HG03520 (cell line): ENCODE measurements around the gene SSMEM1.
"Not testable (repeated sequence)": the region's sequence is repeated elsewhere in the genome, so short reads cannot be mapped to it uniquely, and the experiment has no call there.

ENCODE experiments used
- ATAC-seq: cut with Tn5 transposase; IDR thresholded peaks from one replicate; pipeline ENCODE4 v1.9.1; 2021; ENCODE audit warnings: mild to moderate bottlenecking, moderate library complexity; ENCODE audit not compliant: unreplicated experiment

The SSMEM1 gene

GRCh38 chr7:130210181-130210935 is 2.7 kb downstream of the SSMEM1 start:
- ATAC-seq, result no peak

GRCh38 chr7:130213828-130214227 is 6.2 kb downstream of the SSMEM1 start:
- no peak for ATAC-seq

DNA sequence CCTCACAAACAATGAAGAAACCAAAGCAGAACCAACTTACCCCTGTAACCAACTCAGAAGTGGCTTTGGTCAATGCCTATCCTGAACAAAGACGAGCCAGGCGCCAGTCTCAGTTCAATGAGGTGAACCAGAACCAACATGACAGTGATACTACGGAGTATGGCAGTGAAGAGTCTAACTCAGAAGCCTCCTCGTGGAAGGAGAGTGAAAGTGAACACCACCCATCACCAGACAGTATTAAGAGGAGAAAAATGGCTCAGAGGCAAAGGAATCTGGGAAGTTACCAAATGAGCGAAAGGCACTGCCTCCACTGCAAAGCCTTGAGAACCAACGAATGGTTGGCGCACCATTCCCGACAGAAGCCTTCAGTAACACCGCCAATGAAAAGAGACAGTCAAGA is 8.4 kb downstream of the SSMEM1 start:
- no peak for ATAC-seq

- no peak for ATAC-seq
Observed at GRCh38 chr7:130216750-130217149, 9.1 kb downstream of the SSMEM1 start.

- no peak for ATAC-seq
Observed at GRCh38 chr7:130218806-130219620, 11.4 kb downstream of the SSMEM1 start.

DNA sequence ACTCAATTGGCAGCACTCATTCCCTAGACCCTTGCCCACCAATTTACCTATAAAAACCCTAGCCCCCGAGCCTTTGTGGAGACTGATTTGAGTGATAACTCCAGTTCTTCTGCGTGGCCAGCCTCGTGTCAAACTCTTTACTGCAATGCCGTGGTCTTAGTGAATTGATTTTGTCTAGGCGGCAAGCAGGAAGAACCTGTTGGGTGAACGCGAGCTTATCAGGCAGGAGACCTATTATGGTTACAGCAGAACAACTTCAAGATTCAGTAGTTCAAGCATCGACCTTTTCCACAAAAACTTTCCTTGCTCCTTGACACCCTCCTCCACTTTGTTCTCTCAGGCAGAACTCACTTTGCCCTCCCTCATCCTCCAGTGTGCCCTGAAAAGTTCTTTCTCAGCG is 12.2 kb downstream of the SSMEM1 start:
- no peak for ATAC-seq

DNA sequence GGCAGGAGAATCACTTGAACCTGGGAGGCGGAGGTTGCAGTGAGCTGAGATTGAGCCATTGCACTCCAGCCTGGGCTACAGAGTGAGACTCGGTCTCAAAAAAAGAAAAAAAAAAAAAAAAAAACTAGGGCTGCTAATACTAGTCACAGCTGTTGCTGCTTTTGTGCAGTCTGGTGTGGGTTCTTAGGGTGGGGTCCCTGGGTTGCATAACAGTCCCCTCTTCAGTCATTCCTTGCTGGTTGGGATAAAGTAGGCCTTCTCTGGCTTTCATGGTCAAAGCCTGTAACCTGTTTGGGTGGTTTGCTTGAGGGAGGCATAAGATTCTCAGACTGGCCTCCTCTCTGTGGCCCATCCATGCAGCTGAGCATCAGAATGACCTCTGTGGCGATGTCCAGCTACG is 14.1 kb downstream of the SSMEM1 start:
- no peak for ATAC-seq

- no peak for ATAC-seq
Observed at GRCh38 chr7:130223646-130224045, 16.0 kb downstream of the SSMEM1 start.

DNA sequence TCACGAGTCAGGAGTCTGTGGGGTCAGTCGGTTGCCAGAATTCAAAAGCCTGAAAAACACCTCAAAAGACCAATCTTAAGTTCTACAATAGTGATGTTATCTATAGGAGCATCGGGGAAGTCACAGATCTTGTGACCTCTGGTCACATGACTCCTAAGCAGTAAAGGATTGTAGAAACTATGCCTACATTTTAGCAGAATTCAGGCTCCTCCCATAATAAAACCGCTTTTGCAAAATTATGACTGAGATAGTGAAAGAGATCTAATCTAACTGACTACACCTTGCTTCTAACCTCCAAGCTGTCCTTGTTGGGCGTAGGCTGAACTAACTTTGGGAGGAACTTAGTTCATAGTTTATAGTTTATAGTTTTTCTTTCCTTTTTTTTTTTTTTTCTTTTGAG is 16.6 kb downstream of the SSMEM1 start:
- ATAC-seq, result no peak

DNA sequence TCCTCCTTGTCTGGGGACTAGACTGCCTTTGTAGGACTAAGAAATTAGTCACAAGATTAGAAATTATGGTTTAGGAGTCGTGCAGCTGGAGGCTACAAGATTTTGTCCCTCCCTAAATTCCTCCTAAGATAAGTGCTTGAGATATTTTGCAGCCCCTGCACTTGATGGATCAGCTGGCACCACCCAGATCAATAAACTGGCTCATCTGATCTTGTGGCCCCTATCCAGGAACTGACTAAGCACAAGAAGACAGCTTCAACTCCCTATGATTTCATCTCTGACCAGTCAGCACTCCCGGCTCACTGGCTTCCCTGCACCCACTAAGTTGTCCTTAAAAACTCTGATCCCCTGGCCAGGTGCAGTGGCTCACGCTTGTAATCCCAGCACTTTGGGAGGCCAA is 17.3 kb downstream of the SSMEM1 start:
- ATAC-seq, result not testable (repeated sequence)

- ATAC-seq, result no peak
Observed at GRCh38 chr7:130226333-130226732, 18.7 kb downstream of the SSMEM1 start.

DNA sequence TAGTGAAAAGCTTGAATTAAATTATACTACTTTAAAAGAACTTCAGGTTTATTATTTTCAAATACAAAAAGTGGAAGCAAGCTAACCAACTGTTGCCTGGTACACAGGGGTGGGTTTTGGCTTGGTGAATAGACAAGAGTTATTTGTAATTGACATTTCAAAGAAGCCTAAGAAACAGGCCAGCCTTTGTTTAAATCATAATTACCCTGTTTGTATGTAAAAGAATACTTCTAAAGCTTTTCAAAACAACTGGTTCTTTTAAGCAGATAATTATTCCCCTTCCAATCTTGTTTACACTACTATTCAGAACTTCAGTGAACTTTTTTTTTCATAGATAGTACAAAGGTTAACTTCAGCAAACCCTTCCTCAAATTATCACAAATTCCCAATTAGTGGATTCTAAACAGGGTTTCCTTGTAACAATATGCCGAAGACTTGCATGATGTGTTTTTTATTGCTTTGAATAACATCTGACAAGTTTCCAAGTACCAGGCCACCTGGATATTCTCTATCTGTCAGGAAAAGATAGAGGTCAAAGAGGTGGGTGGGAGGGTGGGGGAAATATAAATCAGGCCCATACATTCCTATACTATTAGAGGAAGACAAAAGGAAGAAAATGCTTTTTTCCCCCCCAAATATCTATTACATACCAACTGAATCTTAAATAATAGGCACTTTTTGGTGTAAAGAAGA is 20.4 kb downstream of the SSMEM1 start:
- ATAC-seq, result no peak

DNA sequence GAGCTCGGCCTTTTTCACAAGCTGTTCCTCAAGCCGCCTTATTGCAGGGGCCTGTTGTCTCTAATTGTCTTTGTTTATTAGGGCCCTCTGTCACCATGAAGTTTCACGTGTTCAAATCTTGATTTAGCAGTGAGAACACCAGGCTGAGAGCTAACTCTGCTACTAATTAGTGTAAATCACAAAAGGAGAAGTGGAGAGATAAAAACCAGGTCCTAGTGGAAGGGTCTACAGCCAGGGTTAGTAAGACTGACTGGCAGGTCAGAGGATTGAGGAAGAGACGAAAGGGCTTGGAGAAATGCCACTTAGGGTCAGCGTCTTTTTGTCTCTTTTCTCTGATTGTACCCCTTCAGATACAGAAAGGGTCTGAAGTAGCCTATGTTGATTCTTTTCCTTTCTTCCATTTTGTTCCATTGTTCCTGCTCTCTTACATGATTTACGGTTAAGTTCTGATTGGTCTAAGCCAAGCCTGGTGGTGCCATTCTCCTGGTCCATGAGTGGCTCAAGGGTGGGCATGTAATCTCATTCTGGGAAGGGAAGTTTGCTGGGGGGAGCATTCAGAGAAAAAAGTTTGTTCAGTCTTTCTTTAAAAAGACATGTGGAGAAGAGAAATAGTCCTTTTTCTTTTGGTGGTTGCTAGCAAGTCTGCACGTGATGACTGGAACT is 21.3 kb downstream of the SSMEM1 start:
- ATAC-seq, result no peak

DNA sequence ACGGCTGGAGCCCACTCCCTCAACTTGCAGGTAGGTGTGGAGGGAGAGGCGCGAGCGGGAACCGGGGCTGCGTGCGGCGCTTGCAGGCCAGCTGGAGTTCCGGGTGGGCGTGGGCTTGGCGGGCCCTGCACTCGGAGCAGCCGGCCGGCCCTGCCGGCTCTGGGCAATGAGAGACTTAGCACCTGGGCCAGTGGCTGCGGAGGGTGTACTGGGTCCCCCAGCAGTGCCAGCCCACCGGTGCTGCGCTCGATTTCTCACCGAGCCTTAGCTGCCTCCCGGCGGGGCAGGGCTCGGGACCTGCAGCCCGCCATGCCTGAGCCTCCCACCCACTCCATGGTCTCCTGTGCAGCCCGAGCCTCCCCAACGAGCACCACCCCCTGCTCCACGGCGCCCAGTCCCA is 22.3 kb downstream of the SSMEM1 start:
- not testable (repeated sequence) for ATAC-seq

GRCh38 chr7:130231792-130232191 is 24.1 kb downstream of the SSMEM1 start:
- ATAC-seq, result no peak

- ATAC-seq, result no peak
Observed at GRCh38 chr7:130232209-130232608, 24.5 kb downstream of the SSMEM1 start.

- no peak for ATAC-seq
Observed at GRCh38 chr7:130234078-130234477, 26.4 kb downstream of the SSMEM1 start.

DNA sequence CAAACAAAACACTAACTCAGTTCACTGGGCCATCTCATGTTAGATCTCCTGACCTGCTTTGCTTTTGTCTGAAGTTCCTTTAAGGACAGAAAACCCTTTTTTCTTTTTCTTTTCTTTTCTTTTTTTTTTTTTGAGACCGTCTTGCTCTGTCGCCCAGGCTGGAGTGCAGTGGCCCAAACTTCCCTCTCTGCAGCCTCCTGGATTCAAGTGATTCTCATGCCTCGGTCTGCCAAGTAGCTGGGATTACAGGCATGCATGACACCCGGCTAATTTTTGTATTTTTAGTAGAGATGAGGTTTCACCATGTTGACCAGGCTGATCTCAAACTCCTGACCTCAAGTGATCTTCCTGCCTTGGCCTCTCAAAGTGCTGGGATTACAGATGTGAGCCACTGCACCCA is 28.7 kb downstream of the SSMEM1 start:
- ATAC-seq, result not testable (repeated sequence)

DNA sequence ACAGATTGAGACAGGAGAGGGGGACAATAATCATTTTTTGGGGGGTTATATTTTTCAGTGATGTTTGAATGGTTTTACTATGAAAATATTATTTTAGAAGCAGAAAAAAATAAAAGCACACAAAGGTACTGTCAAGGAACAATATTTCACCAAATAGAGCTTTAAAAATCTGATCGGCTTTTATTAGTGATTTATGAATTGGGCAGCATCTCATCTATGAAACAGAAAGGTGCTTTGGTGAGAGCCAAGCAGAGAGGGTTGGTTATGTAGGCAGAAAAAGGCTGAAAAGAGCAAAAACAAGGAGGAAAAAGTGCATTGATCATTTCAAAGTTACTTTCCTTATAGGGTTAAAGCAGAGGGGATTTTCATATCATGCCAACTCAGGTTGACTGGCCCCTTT is 32.6 kb downstream of the SSMEM1 start:
- no peak for ATAC-seq

- peak; percentile 73 for ATAC-seq
Observed at GRCh38 chr7:130242198-130243014, 34.7 kb downstream of the SSMEM1 start.
